Small intestine (tissue), 7 donors: ENCODE results near the gene OR5K1. TPM values are rescaled to one million over a fixed set of nuclear protein-coding genes. Genes with fewer than 3 reads are reported as not detected.

ENCODE experiments used
- DNase-seq, 2 donors: peaks; one replicate each; pipeline versions ENCODE4 v3.0.0 to v3.0.0-alpha.2; 2013
- FAIRE-seq: peaks from 2 replicates; lab custom pipeline; 2012; peaks lifted over from hg19 to GRCh38; lab: Jason Lieb, UNC
- H3K27ac ChIP-seq, 3 donors: one replicate each; pipeline ENCODE4 v1.5.1; 2013; ENCODE audit warnings: low read length in 2 of 3, mild to moderate bottlenecking in 2 of 3, control low read depth in 1 of 3, inconsistent platforms in 1 of 3, low read depth in 1 of 3, moderate library complexity in 1 of 3
- H3K27me3 ChIP-seq, 3 donors: one replicate each; pipeline ENCODE4 v1.6.1; 2013; ENCODE audit warnings: low read length in 3 of 3, inconsistent platforms in 1 of 3; ENCODE audit not compliant: control insufficient read depth in 3 of 3, insufficient read depth in 3 of 3
- H3K36me3 ChIP-seq, 3 donors: one replicate each; pipeline ENCODE4 v1.6.1; 2013; ENCODE audit warnings: low read length in 3 of 3, inconsistent platforms in 1 of 3, low read depth in 1 of 3, mild to moderate bottlenecking in 1 of 3, moderate library complexity in 1 of 3; ENCODE audit not compliant: control insufficient read depth in 3 of 3, insufficient read depth in 2 of 3
- H3K4me1 ChIP-seq, 3 donors: one replicate each; pipeline ENCODE4 v1.6.1; 2013; ENCODE audit warnings: low read length in 2 of 3, inconsistent platforms in 1 of 3, low read depth in 1 of 3, mild to moderate bottlenecking in 1 of 3, moderate library complexity in 1 of 3; ENCODE audit not compliant: control insufficient read depth in 3 of 3, insufficient read depth in 2 of 3
- H3K4me3 ChIP-seq, 3 donors: one replicate each; pipeline ENCODE4 v1.5.1; 2013; ENCODE audit warnings: low read length in 3 of 3, control low read depth in 1 of 3, inconsistent platforms in 1 of 3, low read depth in 1 of 3, mild to moderate bottlenecking in 1 of 3, moderate library complexity in 1 of 3
- H3K9me3 ChIP-seq, 2 donors: one replicate each; pipeline ENCODE4 v1.6.1; 2013; ENCODE audit warnings: low read depth in 1 of 2, low read length in 1 of 2; ENCODE audit not compliant: control insufficient read depth in 2 of 2, insufficient read depth in 1 of 2
- WGBS, 3 donors: extraction: QIAGEN DNeasy Blood & Tissue Kit; methylation state at CpG; one replicate each; pipeline ENCODE4 v1.1.7; 2013; 5-methylcytosine and 5-hydroxymethylcytosine counted together
- polyA plus RNA-seq, 4 donors: library from polyadenylated mRNA; stranded (reverse) in 3 of 4; unstranded in 1 of 4; fragments of 200-250 nt in 3 of 4; fragments of 120-200 nt in 1 of 4; gene quantifications; one replicate each; pipeline versions ENCODE4 v1.2.1 to v1.2.3, GENCODE V29; 2013
- donor health status: healthy with polysubstance abuse.
- donor health status: control.
- donor health status: control.
- donor health status: Bipolar disorder and iron deficiency.
- donor health status: healthy.

Gene OR5K1
- polyA plus RNA-seq, 4 donors = not detected

- no peaks in the 10 kb centered on the region for H3K27me3 ChIP-seq
- WGBS, 3 donors = 87 to 99% (median 91%) methylated on average over 1 of the region's 1 CpG
- FAIRE-seq = no peak
- no peak overlapping the region for H3K4me3 ChIP-seq
- H3K4me1 ChIP-seq = no peaks in the 10 kb centered on the region
- peaks cover 0 to 2% of the 10 kb centered on the region in 2 donors for H3K9me3 ChIP-seq
- H3K27ac ChIP-seq = no peak overlapping the region
- H3K36me3 ChIP-seq = no peaks in the 10 kb centered on the region
- DNase-seq = no peak
Measured at GRCh38 chr3:98454929-98455328, 8.1 kb upstream of the OR5K1 start.

GRCh38 chr3:98457543-98457942 is 5.5 kb upstream of the OR5K1 start:
- Histone ChIP-seq H3K27me3 (no peaks in the 10 kb centered on the region), H3K27ac (no peak overlapping the region), H3K4me3 (no peak overlapping the region), H3K4me1 (no peaks in the 10 kb centered on the region), H3K36me3 (no peaks in the 10 kb centered on the region), H3K9me3 (peaks cover 0 to 2% of the 10 kb centered on the region in 2 donors)
- WGBS, 3 donors = 87 to 93% (median 90%) methylated on average over 2 of the region's 2 CpGs
- FAIRE-seq (no peak), DNase-seq (no peak)

GRCh38 chr3:98460220-98460619 is 2.8 kb upstream of the OR5K1 start:
- DNase-seq = no peak
- no peak for FAIRE-seq
- no peaks in the 10 kb centered on the region for H3K27me3 ChIP-seq
- H3K4me3 ChIP-seq = no peak overlapping the region
- H3K36me3 ChIP-seq = no peaks in the 10 kb centered on the region
- no peak overlapping the region for H3K27ac ChIP-seq
- H3K9me3 ChIP-seq = peaks cover 0 to 2% of the 10 kb centered on the region in 2 donors
- H3K4me1 ChIP-seq = no peaks in the 10 kb centered on the region

- Histone ChIP-seq H3K4me1 (no peaks in the 10 kb centered on the region), H3K27me3 (no peaks in the 10 kb centered on the region), H3K4me3 (no peak overlapping the region), H3K36me3 (no peaks in the 10 kb centered on the region), H3K27ac (no peak overlapping the region), H3K9me3 (peaks cover 1 to 6% of the 10 kb centered on the region in 2 donors)
- 25 to 63% (median 33%) methylated on average over 3 of the region's 3 CpGs for WGBS, 3 donors
- DNase-seq (peak; percentile 7 to 20), FAIRE-seq (no peak)
Measured at GRCh38 chr3:98482717-98483482, 19.9 kb downstream of the OR5K1 start.

GRCh38 chr3:98483626-98484025 is 20.6 kb downstream of the OR5K1 start:
- Histone ChIP-seq H3K4me1 (no peaks in the 10 kb centered on the region), H3K36me3 (no peaks in the 10 kb centered on the region), H3K9me3 (peaks cover 1 to 6% of the 10 kb centered on the region in 2 donors), H3K27ac (no peak overlapping the region), H3K27me3 (no peaks in the 10 kb centered on the region), H3K4me3 (no peak overlapping the region)
- FAIRE-seq (no peak), DNase-seq (no peak)
- 75 to 80% (median 79%) methylated on average over 3 of the region's 3 CpGs for WGBS, 3 donors

- H3K27me3 ChIP-seq = no peaks in the 10 kb centered on the region
- WGBS, 3 donors = 79 to 87% (median 81%) methylated on average over 2 of the region's 2 CpGs
- no peaks in the 10 kb centered on the region for H3K9me3 ChIP-seq
- no peak within 1 kb of the TSS for H3K4me3 ChIP-seq
- no peaks in the 10 kb centered on the region for H3K4me1 ChIP-seq
- no peak for DNase-seq
- H3K27ac ChIP-seq = no peak within 1 kb of the TSS
- no peaks in the 10 kb centered on the region for H3K36me3 ChIP-seq
- FAIRE-seq = no peak
Measured at GRCh38 chr3:98497381-98497780, 34.4 kb downstream of the OR5K1 start, which contains the start of gene OR5K2. TSS of gene OR5K2 (plus strand) at chr3:98497681. CDS start at chr3:98497681, 0 bp downstream.

GRCh38 chr3:98500019-98500418 is 37.0 kb downstream of the OR5K1 start:
- Histone ChIP-seq H3K4me1 (peaks cover 0 to 2% (median 0%) of the 10 kb centered on the region in 3 donors), H3K36me3 (no peaks in the 10 kb centered on the region), H3K27me3 (no peaks in the 10 kb centered on the region), H3K9me3 (no peaks in the 10 kb centered on the region), H3K27ac (no peak overlapping the region), H3K4me3 (no peak overlapping the region)
- FAIRE-seq (no peak), DNase-seq (no peak)
- WGBS, 3 donors = 69 to 79% (median 76%) methylated on average over 4 of the region's 4 CpGs

- 86 to 95% (median 91%) methylated on average over 4 of the region's 4 CpGs for WGBS, 3 donors
Measured at GRCh38 chr3:98501270-98501669, 38.3 kb downstream of the OR5K1 start.

More at GRCh38 chr3:98501270-98501669, 38.3 kb downstream of the OR5K1 start:
- no peak for FAIRE-seq
- peaks cover 0 to 2% (median 0%) of the 10 kb centered on the region in 3 donors for H3K4me1 ChIP-seq
- H3K9me3 ChIP-seq = no peaks in the 10 kb centered on the region
- DNase-seq = no peak
- H3K27ac ChIP-seq = no peak overlapping the region
- H3K36me3 ChIP-seq = no peaks in the 10 kb centered on the region
- no peaks in the 10 kb centered on the region for H3K27me3 ChIP-seq
- H3K4me3 ChIP-seq = no peak overlapping the region
